HepG2 (cell line): ENCODE results near the gene MTCP1. TPM values are rescaled to one million over a fixed set of nuclear protein-coding genes. Genes with fewer than 3 reads are reported as not detected.
A peak's percentile ranks its signal among the peaks of the same experiment; 100 is the strongest.

Experiments
- ATAC-seq: fragments of 200-7000 bp; cut with Tn5 transposase; 3 replicates; pipeline ENCODE4 v1.9.1; 2020; ENCODE audit warnings: mild to moderate bottlenecking, moderate library complexity
- BruUV-seq: library from RNA; stranded (reverse); fragments of 400-500 nt; replicated peaks from 2 replicates; lab custom pipeline; 2021; lab: Mats Ljungman, UMichigan
- CTCF ChIA-PET: fragments of 300-600 bp; formaldehyde crosslinking; extraction: SDS; loops from one replicate; lab custom pipeline; 2021; ENCODE audit warnings: low total read pairs, inconsistent platforms, low intra/inter-chr PET ratio; lab: Yijun Ruan, JAX
- POLR2A ChIA-PET: fragments of 350-600 bp; sonication (Branson Sonifier 250); formaldehyde crosslinking; loops from one replicate; lab custom pipeline; 2020; ENCODE audit warnings: antibody characterized with exemption, inconsistent platforms; lab: Yijun Ruan, JAX
- DNase-seq: peaks from one replicate; pipeline ENCODE4 v3.0.0-alpha.2; 2015; ENCODE audit warnings: low spot score
- FAIRE-seq: peaks from 3 replicates; lab custom pipeline; 2011; peaks lifted over from hg19 to GRCh38; lab: Jason Lieb, UNC
- H2AFZ ChIP-seq: one replicate; pipeline ENCODE4 v1.6.1; 2011; ENCODE audit warnings: low read length, inconsistent platforms
- H3K27ac ChIP-seq: fragments of 300-600 bp; 3 replicates; pipeline ENCODE4 v1.8.0; 2011; ENCODE audit warnings: mixed run types, mild to moderate bottlenecking, mixed read lengths, low read length, inconsistent platforms; ENCODE audit not compliant: insufficient read depth; ENCODE audit errors: extremely low read length
- H3K27me3 ChIP-seq, 2 experiments: fragments of 200-600 bp in 1 of 2; 2 replicates in 1 of 2; 3 replicates in 1 of 2; pipeline versions ENCODE4 v1.6.0 to v1.8.0; 2011; ENCODE audit warnings: low read length in 2 of 2, mild to moderate bottlenecking in 2 of 2, moderate library complexity in 2 of 2, inconsistent platforms in 1 of 2; ENCODE audit not compliant: insufficient read depth in 2 of 2, control insufficient read depth in 1 of 2
- H3K36me3 ChIP-seq, 2 experiments: fragments of 200-600 bp in 1 of 2; replicated peaks in 1 of 2; 2 replicates in 1 of 2; 3 replicates in 1 of 2; pipeline versions ENCODE4 v1.5.1 to v1.8.0; 2011; ENCODE audit warnings: low read length in 2 of 2, inconsistent platforms in 1 of 2; ENCODE audit not compliant: insufficient read depth in 2 of 2, control insufficient read depth in 1 of 2
- H3K4me1 ChIP-seq: 2 replicates; pipeline ENCODE4 v1.5.1; 2012; ENCODE audit warnings: low read length, inconsistent platforms; ENCODE audit not compliant: insufficient read depth
- H3K4me2 ChIP-seq: 2 replicates; pipeline ENCODE4 v1.6.0; 2011; ENCODE audit warnings: low read depth, low read length, inconsistent platforms
- H3K4me3 ChIP-seq, 3 experiments: fragments of 200-600 bp in 1 of 3; sonication (generic), shearing (Covaris generic) in 1 of 3; replicated peaks in 1 of 3; 2 replicates each; pipeline ENCODE4 v1.5.1; 2011 to 2016; ENCODE audit warnings: low read length in 3 of 3, inconsistent platforms in 2 of 3, low read depth in 2 of 3, mild to moderate bottlenecking in 2 of 3, control low read depth in 1 of 3, mixed read lengths in 1 of 3; ENCODE audit not compliant: insufficient read depth in 1 of 3
- H3K79me2 ChIP-seq: one replicate; pipeline ENCODE4 v1.6.1; 2011; ENCODE audit warnings: low read length, inconsistent platforms; ENCODE audit not compliant: insufficient read depth
- H3K9ac ChIP-seq: 2 replicates; pipeline ENCODE4 v1.6.0; 2011; ENCODE audit warnings: mild to moderate bottlenecking, low read depth, low read length, inconsistent platforms; ENCODE audit not compliant: insufficient read depth
- H3K9me3 ChIP-seq: 2 replicates; pipeline ENCODE4 v1.5.1; 2012; ENCODE audit warnings: mild to moderate bottlenecking, low read length
- H4K20me1 ChIP-seq: 2 replicates; pipeline ENCODE4 v1.6.0; 2011; ENCODE audit warnings: inconsistent platforms, mild to moderate bottlenecking, low read length, moderate library complexity; ENCODE audit not compliant: insufficient read depth
- ETV5 ChIP-seq: IDR thresholded peaks from 2 replicates; pipeline ENCODE4 v1.6.1; 2018; ENCODE audit warnings: missing biosample characterization, missing genetic modification reagents, inconsistent platforms, borderline replicate concordance
- JDP2 ChIP-seq: sonication (generic); formaldehyde crosslinking; IDR thresholded peaks from 2 replicates; pipeline ENCODE4 v1.8.1; 2022; ENCODE audit warnings: missing genetic modification reagents, borderline replicate concordance
- SOX6 ChIP-seq, 2 experiments: fragments of 450-650 bp in 1 of 2; sonication (generic) in 1 of 2; formaldehyde crosslinking in 1 of 2; IDR thresholded peaks; 2 replicates each; pipeline versions ENCODE4 v1.4.0 to v1.6.1; 2017 to 2020; ENCODE audit warnings: antibody characterized with exemption in 1 of 2, mild to moderate bottlenecking in 1 of 2, missing genetic modification reagents in 1 of 2
- SRF ChIP-seq: IDR thresholded peaks from 2 replicates; pipeline ENCODE4 v1.6.1; 2011; ENCODE audit warnings: mild to moderate bottlenecking, low read depth, low read length, moderate library complexity
- STAG1 ChIP-seq: sonication (generic); formaldehyde crosslinking; IDR thresholded peaks from 2 replicates; pipeline ENCODE4 v1.4.0; 2020; ENCODE audit warnings: missing genetic modification reagents
- ZNF205 ChIP-seq: IDR thresholded peaks from 2 replicates; pipeline ENCODE4 v1.6.1; 2018; ENCODE audit warnings: missing biosample characterization, missing genetic modification reagents
- WGBS: methylation state at CpG from one replicate; pipeline ENCODE4 v1.1.6; 2017; ENCODE audit warnings: low lambda C conversion rate; 5-methylcytosine and 5-hydroxymethylcytosine counted together
- in situ Hi-C: cut with HindIII; loops from 2 replicates; pipeline ENCODE4 v1.10.0; 2017; ENCODE audit warnings: low pct_unique_long_range_greater_than_20kb; ENCODE audit not compliant: extremely low pct_ligation_motif_present
- intact Hi-C: fragments of 100-400 bp; cut with micrococcal nuclease; formaldehyde crosslinking; loops from one replicate; pipeline ENCODE4 v1.10.0; 2022; ENCODE audit not compliant: unreplicated experiment
- polyA plus RNA-seq, 8 experiments: library from polyadenylated mRNA; depleted of rRNA in 3 of 8; stranded (reverse) in 7 of 8; unstranded in 1 of 8; fragments of >200 nt; fragmentation: Illumina TruSeq in 4 of 8; extraction: Trizol in 4 of 8; gene quantifications; 2 replicates each; pipeline versions ENCODE4 v1.2.1 to v1.2.3, GENCODE V29; 2011 to 2016; ENCODE audit warnings: low read depth in 4 of 8, missing spikeins in 1 of 8, mixed read lengths in 1 of 8; ENCODE audit not compliant: insufficient read depth in 1 of 8
- total RNA-seq, 5 experiments: library from RNA; depleted of rRNA; stranded (reverse); fragments of >200 nt; fragmentation: Illumina TruSeq; extraction: Trizol; gene quantifications; 2 replicates each; pipeline ENCODE4 v1.2.3, GENCODE V29; 2016; ENCODE audit warnings: low read depth in 1 of 5

MTCP1 gene
- total and polyA plus RNA-seq, 2 of the 13 experiments (the other 11 are each of a cell fraction or from before 2014, with no cell fraction given), result 5.1 to 18.9 TPM

GRCh38 chrX:155056877-155057792, 13.8 kb downstream of the MTCP1 start (continued):
- TF ChIP-seq SOX6 (IDR thresholded peaks at IDR 0.05) (no peak), SOX6 (CRISPR knock-in tag; IDR thresholded peaks at IDR 0.05) (peak; percentile 19; the same call in 1 of the 2 replicates), ZNF205 (CRISPR knock-in tag) (no peak), STAG1 (CRISPR knock-in tag) (peak; percentile 68), ETV5 (0 out of 2 replicates have a peak, but pooled peaks have one; percentile 15)

DNA sequence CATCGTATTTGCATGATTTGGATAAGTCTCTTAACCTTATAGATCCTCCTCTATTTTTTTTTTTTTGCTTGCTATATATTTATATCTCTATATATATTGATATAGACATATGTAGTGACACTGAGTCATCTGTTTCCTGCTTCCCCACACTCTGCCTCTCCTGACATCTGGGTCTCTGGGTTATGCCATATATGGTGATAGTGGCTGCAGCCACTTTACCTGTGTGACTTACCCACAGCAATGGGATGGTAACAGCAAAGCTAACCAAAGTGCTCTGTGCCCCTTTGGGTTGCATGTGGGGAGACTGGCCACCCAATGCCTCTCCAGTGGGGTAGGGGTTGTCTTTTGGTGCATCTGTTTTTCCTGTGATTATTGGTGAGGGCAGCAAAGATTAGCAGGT, 14.5 kb downstream of the MTCP1 start:
- no peak overlapping the region for H3K27ac ChIP-seq
- no peaks in the 10 kb centered on the region for H4K20me1 ChIP-seq
- FAIRE-seq, result no peak
- 100% methylated on average over 1 of the region's 1 CpG for WGBS
- H3K4me3 ChIP-seq, result no peak overlapping the region
- in situ Hi-C loops, result loop anchor here (10.0 kb wide), 1 partner anchor 72 kb away; no protein-coding TSS in a partner anchor
- no peaks in the 10 kb centered on the region for H3K79me2 ChIP-seq
- BruUV-seq, result no TSS peak
- DNase-seq, result no peak
- no peak overlapping the region for H3K9ac ChIP-seq
- H3K4me1 ChIP-seq, result peaks cover 12% of the 10 kb centered on the region
- TF ChIP-seq SRF, result 0 out of 2 replicates have a peak, but pooled peaks have one; percentile 33
- no peak for TF ChIP-seq JDP2 (CRISPR knock-in tag)
- TF ChIP-seq, all 625 proteins: peak for 1
- ChIA-PET POLR2A (no interaction called here), CTCF (interaction anchor here (2.6 kb wide), 1 partner anchor 76 kb away, joined by 21 read pairs; no protein-coding TSS in a partner anchor)
- intact Hi-C loops, result loop anchor here (2.0 kb wide), 1 partner anchor 68 kb away; no protein-coding TSS in a partner anchor
- Histone ChIP-seq H3K36me3 (peaks cover under 1 to 2% of the 10 kb centered on the region in 2 experiments; a peak in 3 of 5 replicates), H3K9me3 (no peaks in the 10 kb centered on the region), H3K27me3 (no peaks in the 10 kb centered on the region), H3K4me2 (no peak overlapping the region), H2AFZ (no peak overlapping the region)
- ATAC-seq, result no peak; the same call in 2 of the 3 replicates
